Neural progenitor cell (in vitro differentiated cells): Measurements from ENCODE around the gene SPSB4. TPM values are rescaled to one million over a fixed set of nuclear protein-coding genes. Genes with fewer than 3 reads are reported as not detected.

Experiments
- DNase-seq: peaks from one replicate; pipeline ENCODE4 v3.0.0-alpha.2; 2016; ENCODE audit warnings: low spot score
- H2AFZ ChIP-seq: fragments of 200-600 bp; sonication (generic); replicated peaks from 2 replicates; pipeline ENCODE4 v1.6.1; 2016; ENCODE audit warnings: antibody characterized with exemption
- H3F3A ChIP-seq: fragments of 200-600 bp; sonication (generic); 2 replicates; pipeline ENCODE4 v1.6.1; 2016; ENCODE audit warnings: antibody characterized with exemption, low read depth
- H3K27ac ChIP-seq: fragments of 200-600 bp; sonication (generic); 2 replicates; pipeline ENCODE4 v1.5.1; 2016; ENCODE audit warnings: mild to moderate bottlenecking
- H3K27me3 ChIP-seq: fragments of 200-600 bp; sonication (generic); 2 replicates; pipeline ENCODE4 v1.6.1; 2016; ENCODE audit warnings: mild to moderate bottlenecking, moderate library complexity
- H3K36me3 ChIP-seq: fragments of 200-600 bp; sonication (generic); 2 replicates; pipeline ENCODE4 v1.5.1; 2016
- H3K4me1 ChIP-seq: fragments of 200-600 bp; sonication (generic); 2 replicates; pipeline ENCODE4 v1.6.1; 2016; ENCODE audit warnings: mixed run types
- H3K4me2 ChIP-seq: fragments of 200-600 bp; sonication (generic); 2 replicates; pipeline ENCODE4 v1.6.1; 2016
- H3K4me3 ChIP-seq: fragments of 200-600 bp; sonication (generic); 2 replicates; pipeline ENCODE4 v1.5.1; 2016
- H3K79me2 ChIP-seq: fragments of 200-600 bp; sonication (generic); 2 replicates; pipeline ENCODE4 v1.6.1; 2016; ENCODE audit warnings: low read depth
- H3K9ac ChIP-seq: fragments of 200-600 bp; sonication (generic); 2 replicates; pipeline ENCODE4 v1.6.1; 2016
- H3K9me3 ChIP-seq: fragments of 200-600 bp; sonication (generic); 2 replicates; pipeline ENCODE4 v1.5.1; 2016; ENCODE audit warnings: low read depth
- H4K20me1 ChIP-seq: fragments of 200-600 bp; sonication (generic); 2 replicates; pipeline ENCODE4 v1.6.1; 2016; ENCODE audit warnings: low read depth
- H3K27ac Mint-ChIP-seq: 3 replicates; pipeline ENCODE4 v1.8.0; 2021; ENCODE audit warnings: mixed read lengths
- H3K27me3 Mint-ChIP-seq: 2 replicates; pipeline ENCODE4 v1.8.0; 2022; ENCODE audit warnings: low read depth, mild to moderate bottlenecking, inconsistent platforms, moderate library complexity, mixed read lengths; ENCODE audit not compliant: insufficient read depth
- H3K36me3 Mint-ChIP-seq: 3 replicates; pipeline ENCODE4 v1.8.0; 2021; ENCODE audit warnings: mixed read lengths
- H3K4me1 Mint-ChIP-seq: 3 replicates; pipeline ENCODE4 v1.8.0; 2021; ENCODE audit warnings: mixed read lengths
- H3K4me3 Mint-ChIP-seq: 3 replicates; pipeline ENCODE4 v1.8.0; 2021; ENCODE audit warnings: mild to moderate bottlenecking, moderate library complexity, mixed read lengths
- H3K9me3 Mint-ChIP-seq: 3 replicates; pipeline ENCODE4 v1.8.0; 2020; ENCODE audit warnings: mixed read lengths
- EZH2 ChIP-seq: fragments of 200-600 bp; sonication (generic); IDR thresholded peaks from 2 replicates; pipeline ENCODE4 v1.6.1; 2017; ENCODE audit warnings: antibody characterized with exemption, mild to moderate bottlenecking, moderate library complexity
- EZH2phosphoT487 ChIP-seq: fragments of 200-600 bp; sonication (generic); IDR thresholded peaks from 2 replicates; pipeline ENCODE4 v1.6.1; 2017; ENCODE audit warnings: antibody characterized with exemption
- total RNA-seq: library from RNA; depleted of rRNA; stranded (reverse); fragments of >200 nt; gene quantifications from 2 replicates; pipeline ENCODE4 v1.2.3, GENCODE V29; 2015; ENCODE audit warnings: low replicate concordance
- TF ChIP-seq, protein P1 (sequence below): fragments of 200-600 bp; sonication (generic); IDR thresholded peaks from 2 replicates; pipeline ENCODE4 v1.5.1; 2017; ENCODE audit warnings: antibody characterized with exemption, mild to moderate bottlenecking

Gene SPSB4
- total RNA-seq, 1 donor from 2014 or later = 4.9 TPM

DNA sequence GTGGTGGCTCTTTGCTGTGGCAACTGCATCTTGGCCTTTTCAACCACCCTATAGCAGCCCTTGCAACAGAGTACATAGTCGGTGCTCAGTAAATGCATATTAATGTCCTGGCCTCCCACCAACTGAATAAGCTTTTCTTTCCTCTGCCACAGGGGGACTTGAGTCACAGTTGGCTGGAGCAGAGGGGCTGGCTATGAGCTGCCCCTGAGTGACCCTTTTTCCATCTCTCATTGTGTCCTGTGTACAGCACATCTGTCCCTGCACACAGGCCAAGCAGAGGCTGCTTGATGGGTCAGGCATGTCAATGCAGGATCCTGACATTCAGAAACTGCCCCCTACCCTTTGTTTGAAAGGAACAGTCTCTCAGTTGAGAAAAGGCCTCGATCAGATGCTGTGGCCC lies 22.4 kb downstream of the SPSB4 start:
- Histone ChIP-seq H3K27me3 (peaks cover 82% of the 10 kb centered on the region), H3K9me3 (no peaks in the 10 kb centered on the region), H3K9ac (no peak overlapping the region), H3K79me2 (no peaks in the 10 kb centered on the region), H2AFZ (no peak overlapping the region), H3K36me3 (no peaks in the 10 kb centered on the region), H3K4me3 (no peak overlapping the region), H3K4me1 (peaks cover 77% of the 10 kb centered on the region), H3F3A (peaks cover 63% of the 10 kb centered on the region), H4K20me1 (peaks cover 76% of the 10 kb centered on the region), H3K4me2 (peak overlapping the region; percentile 60), H3K27ac (no peak overlapping the region)
- Mint-ChIP-seq H3K27me3 (peaks cover 8% of the 10 kb centered on the region), H3K4me3 (no peak overlapping the region), H3K27ac (peak overlapping the region; percentile 91), H3K4me1 (peaks cover 94% of the 10 kb centered on the region), H3K9me3 (no peaks in the 10 kb centered on the region), H3K36me3 (peaks cover 15% of the 10 kb centered on the region)
- TF ChIP-seq EZH2 (no peak), EZH2phosphoT487 (no peak)
- TF ChIP-seq, protein P1, sequence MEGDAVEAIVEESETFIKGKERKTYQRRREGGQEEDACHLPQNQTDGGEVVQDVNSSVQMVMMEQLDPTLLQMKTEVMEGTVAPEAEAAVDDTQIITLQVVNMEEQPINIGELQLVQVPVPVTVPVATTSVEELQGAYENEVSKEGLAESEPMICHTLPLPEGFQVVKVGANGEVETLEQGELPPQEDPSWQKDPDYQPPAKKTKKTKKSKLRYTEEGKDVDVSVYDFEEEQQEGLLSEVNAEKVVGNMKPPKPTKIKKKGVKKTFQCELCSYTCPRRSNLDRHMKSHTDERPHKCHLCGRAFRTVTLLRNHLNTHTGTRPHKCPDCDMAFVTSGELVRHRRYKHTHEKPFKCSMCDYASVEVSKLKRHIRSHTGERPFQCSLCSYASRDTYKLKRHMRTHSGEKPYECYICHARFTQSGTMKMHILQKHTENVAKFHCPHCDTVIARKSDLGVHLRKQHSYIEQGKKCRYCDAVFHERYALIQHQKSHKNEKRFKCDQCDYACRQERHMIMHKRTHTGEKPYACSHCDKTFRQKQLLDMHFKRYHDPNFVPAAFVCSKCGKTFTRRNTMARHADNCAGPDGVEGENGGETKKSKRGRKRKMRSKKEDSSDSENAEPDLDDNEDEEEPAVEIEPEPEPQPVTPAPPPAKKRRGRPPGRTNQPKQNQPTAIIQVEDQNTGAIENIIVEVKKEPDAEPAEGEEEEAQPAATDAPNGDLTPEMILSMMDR = no peak
- DNase-seq = no peak

DNA sequence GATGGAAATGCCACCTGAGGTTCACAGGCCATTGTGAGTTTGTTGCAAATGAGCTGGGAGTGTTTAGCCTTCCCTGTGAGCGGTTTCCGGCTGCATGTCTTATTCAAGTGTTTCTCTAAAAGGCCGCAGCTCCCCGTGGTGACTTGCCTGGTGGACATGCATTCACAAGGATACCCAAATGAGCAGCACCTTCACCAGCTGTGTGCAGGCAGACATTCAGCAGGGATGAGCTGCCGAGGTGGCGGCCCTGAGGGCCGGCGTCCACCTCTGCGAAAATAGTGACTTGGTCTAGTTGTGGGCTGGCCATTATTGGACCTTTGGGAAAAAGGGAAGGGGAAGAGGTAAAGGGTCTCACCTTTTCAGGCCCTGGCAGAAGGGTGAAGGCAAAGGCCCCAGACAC lies 23.4 kb downstream of the SPSB4 start:
- H3F3A ChIP-seq = peaks cover 63% of the 10 kb centered on the region
- H3K9ac ChIP-seq = no peak overlapping the region
- H3K9me3 ChIP-seq = no peaks in the 10 kb centered on the region
- no peaks in the 10 kb centered on the region for H3K79me2 ChIP-seq
- peak; percentile 88 for DNase-seq
- TF ChIP-seq, protein P1 = no peak
- peak; percentile 81 for TF ChIP-seq EZH2phosphoT487
- H3K4me1 ChIP-seq = peaks cover 80% of the 10 kb centered on the region
- H4K20me1 ChIP-seq = peaks cover 71% of the 10 kb centered on the region
- peak overlapping the region; percentile 60 for H3K4me2 ChIP-seq
- Mint-ChIP-seq H3K4me3 (peak overlapping the region; percentile 54), H3K27me3 (peaks cover 8% of the 10 kb centered on the region), H3K4me1 (peaks cover 95% of the 10 kb centered on the region), H3K36me3 (peaks cover 7% of the 10 kb centered on the region), H3K9me3 (no peaks in the 10 kb centered on the region), H3K27ac (peak overlapping the region; percentile 90)
- no peaks in the 10 kb centered on the region for H3K36me3 ChIP-seq
- H3K27me3 ChIP-seq = peaks cover 75% of the 10 kb centered on the region
- H3K4me3 ChIP-seq = peak overlapping the region; percentile 6
- no peak overlapping the region for H3K27ac ChIP-seq
- H2AFZ ChIP-seq = no peak overlapping the region

DNA sequence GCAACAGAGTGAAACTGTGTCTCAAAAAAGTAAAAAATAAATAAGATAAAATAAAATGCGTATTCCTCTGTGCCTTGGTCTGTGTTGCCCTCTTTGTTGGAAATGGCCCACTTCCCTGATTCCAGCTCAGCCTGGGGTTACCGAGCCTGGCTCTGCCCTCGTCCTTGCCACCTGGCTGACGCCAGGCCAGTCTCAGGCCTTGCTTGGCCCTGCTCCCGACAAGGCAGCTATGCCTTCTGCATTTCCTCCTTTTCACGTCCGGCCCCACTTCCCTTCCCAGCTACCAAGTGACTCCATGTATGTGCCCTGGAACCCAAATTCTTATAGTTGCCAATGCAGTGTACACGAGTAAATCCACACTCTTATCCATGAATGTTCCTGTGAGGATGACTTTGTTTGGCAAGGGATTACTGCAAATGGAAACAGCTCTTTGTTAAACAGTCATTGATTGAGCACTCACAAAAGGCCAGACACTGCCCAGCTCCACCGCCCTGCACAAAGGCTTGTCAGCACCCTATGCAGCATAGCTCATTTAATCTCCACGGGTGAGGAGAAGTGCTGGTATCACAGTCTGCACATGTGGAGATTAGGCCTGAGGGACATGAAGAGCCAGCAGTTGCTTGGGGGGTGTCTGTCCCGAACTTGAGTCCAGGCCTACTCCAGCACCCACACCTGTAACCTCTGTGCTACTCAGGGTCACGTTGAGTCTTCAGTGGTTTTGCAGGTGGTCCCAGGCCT lies 25.1 kb downstream of the SPSB4 start:
- H3K27ac ChIP-seq = no peak overlapping the region
- peaks cover 10% of the 10 kb centered on the region for H3K36me3 Mint-ChIP-seq
- H3F3A ChIP-seq = peaks cover 55% of the 10 kb centered on the region
- H3K79me2 ChIP-seq = no peaks in the 10 kb centered on the region
- H3K9ac ChIP-seq = no peak overlapping the region
- peak; percentile 88 for DNase-seq
- H3K4me1 Mint-ChIP-seq = peaks cover 96% of the 10 kb centered on the region
- no peak overlapping the region for H2AFZ ChIP-seq
- TF ChIP-seq, protein P1 = no peak
- TF ChIP-seq EZH2 (no peak), EZH2phosphoT487 (peak; percentile 32)
- H3K27me3 Mint-ChIP-seq = peaks cover 7% of the 10 kb centered on the region
- peak overlapping the region; percentile 44 for H3K4me2 ChIP-seq
- H3K27me3 ChIP-seq = peaks cover 63% of the 10 kb centered on the region
- peak overlapping the region; percentile 98 for H3K27ac Mint-ChIP-seq
- no peaks in the 10 kb centered on the region for H3K36me3 ChIP-seq
- peak overlapping the region; percentile 4 for H3K4me3 ChIP-seq
- no peaks in the 10 kb centered on the region for H3K9me3 ChIP-seq
- peak overlapping the region; percentile 67 for H3K4me3 Mint-ChIP-seq
- peaks cover 62% of the 10 kb centered on the region for H4K20me1 ChIP-seq
- no peaks in the 10 kb centered on the region for H3K9me3 Mint-ChIP-seq
- H3K4me1 ChIP-seq = peaks cover 79% of the 10 kb centered on the region
